Nephron (organoid): Measurements from ENCODE around the gene JAZF1.
A peak's percentile ranks its signal among the peaks of the same experiment; 100 is the strongest.

Experiments used
- H3K27ac Mint-ChIP-seq, 3 experiments: 2 replicates each; pipeline ENCODE4 v1.8.0; 2020; ENCODE audit warnings: mixed read lengths in 3 of 3, mild to moderate bottlenecking in 2 of 3, moderate library complexity in 1 of 3
- H3K27me3 Mint-ChIP-seq: 2 replicates; pipeline ENCODE4 v1.8.0; 2021; ENCODE audit warnings: low read depth, mild to moderate bottlenecking, moderate library complexity, mixed read lengths
- H3K36me3 Mint-ChIP-seq: 2 replicates; pipeline ENCODE4 v1.8.0; 2020; ENCODE audit warnings: low read depth, mixed read lengths
- H3K4me1 Mint-ChIP-seq: 2 replicates; pipeline ENCODE4 v1.8.0; 2020; ENCODE audit warnings: mixed read lengths
- H3K4me3 Mint-ChIP-seq, 3 experiments: 2 replicates each; pipeline ENCODE4 v1.8.0; 2020; ENCODE audit warnings: mild to moderate bottlenecking in 3 of 3, mixed read lengths in 3 of 3, moderate library complexity in 2 of 3
- H3K9me3 Mint-ChIP-seq: 2 replicates; pipeline ENCODE4 v1.8.0; 2020; ENCODE audit warnings: mixed read lengths
- TF ChIP-seq, protein P1 (sequence below), 3 experiments: fragments of 200-600 bp; sonication (generic); IDR thresholded peaks; one replicate each; pipeline ENCODE4 v1.5.0; 2021; ENCODE audit warnings: antibody characterized with exemption in 3 of 3; ENCODE audit not compliant: unreplicated experiment in 3 of 3

JAZF1 gene

DNA sequence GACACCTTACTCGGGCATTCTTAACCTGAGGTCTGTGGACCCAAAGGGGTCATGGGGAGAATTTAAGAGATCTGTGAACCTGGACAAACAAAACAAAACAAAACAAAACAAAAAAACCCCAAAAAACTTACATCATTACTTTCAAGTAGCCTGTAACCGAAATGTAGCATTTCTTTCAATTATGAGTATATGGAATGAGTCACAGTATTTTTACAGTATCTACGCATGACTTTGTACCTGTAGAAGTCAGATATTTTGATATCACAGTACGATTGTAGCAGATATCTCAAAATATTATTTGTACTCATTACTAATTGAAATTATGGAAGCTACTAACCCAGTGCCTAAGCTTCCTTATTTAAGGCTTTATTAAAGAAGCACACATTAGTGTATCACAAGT is 210.2 kb downstream of the JAZF1 start:
- TF ChIP-seq, protein P1, sequence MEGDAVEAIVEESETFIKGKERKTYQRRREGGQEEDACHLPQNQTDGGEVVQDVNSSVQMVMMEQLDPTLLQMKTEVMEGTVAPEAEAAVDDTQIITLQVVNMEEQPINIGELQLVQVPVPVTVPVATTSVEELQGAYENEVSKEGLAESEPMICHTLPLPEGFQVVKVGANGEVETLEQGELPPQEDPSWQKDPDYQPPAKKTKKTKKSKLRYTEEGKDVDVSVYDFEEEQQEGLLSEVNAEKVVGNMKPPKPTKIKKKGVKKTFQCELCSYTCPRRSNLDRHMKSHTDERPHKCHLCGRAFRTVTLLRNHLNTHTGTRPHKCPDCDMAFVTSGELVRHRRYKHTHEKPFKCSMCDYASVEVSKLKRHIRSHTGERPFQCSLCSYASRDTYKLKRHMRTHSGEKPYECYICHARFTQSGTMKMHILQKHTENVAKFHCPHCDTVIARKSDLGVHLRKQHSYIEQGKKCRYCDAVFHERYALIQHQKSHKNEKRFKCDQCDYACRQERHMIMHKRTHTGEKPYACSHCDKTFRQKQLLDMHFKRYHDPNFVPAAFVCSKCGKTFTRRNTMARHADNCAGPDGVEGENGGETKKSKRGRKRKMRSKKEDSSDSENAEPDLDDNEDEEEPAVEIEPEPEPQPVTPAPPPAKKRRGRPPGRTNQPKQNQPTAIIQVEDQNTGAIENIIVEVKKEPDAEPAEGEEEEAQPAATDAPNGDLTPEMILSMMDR (IDR thresholded peaks at IDR 0.05; ENCODE audit: unreplicated experiment in 3 of 3) = no peak
- no peak overlapping the region for H3K27ac Mint-ChIP-seq
- H3K27me3 Mint-ChIP-seq = no peaks in the 10 kb centered on the region
- H3K36me3 Mint-ChIP-seq = peaks cover 4% of the 10 kb centered on the region
- peaks cover 31% of the 10 kb centered on the region for H3K4me1 Mint-ChIP-seq
- H3K4me3 Mint-ChIP-seq = no peak overlapping the region
- H3K9me3 Mint-ChIP-seq = peaks cover 2% of the 10 kb centered on the region

DNA sequence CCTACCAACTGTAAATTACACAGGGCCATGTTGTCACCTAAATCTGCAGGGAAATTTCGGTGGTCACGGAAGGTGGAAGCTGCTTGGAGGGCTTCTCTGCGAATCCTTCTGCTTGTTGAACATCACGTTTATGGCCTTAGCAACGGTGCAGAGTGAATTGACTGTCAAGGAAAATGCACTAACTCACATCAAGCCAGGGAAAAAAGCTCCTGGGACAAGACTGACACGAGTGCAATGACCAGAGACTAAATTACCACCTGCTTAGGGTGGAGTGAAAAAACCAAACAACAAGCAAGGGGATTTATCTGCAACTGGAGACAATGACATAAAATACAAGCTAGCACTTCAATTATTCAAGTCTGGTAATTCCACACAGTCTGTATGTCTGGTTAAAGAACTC is 211.2 kb downstream of the JAZF1 start:
- no peaks in the 10 kb centered on the region for H3K9me3 Mint-ChIP-seq
- H3K27ac Mint-ChIP-seq = peak overlapping the region in 1 of 3 experiments; percentile 15
- TF ChIP-seq, protein P1 (IDR thresholded peaks at IDR 0.05; ENCODE audit: unreplicated experiment in 3 of 3) = no peak
- H3K4me3 Mint-ChIP-seq = no peak overlapping the region
- H3K36me3 Mint-ChIP-seq = peaks cover under 1% of the 10 kb centered on the region
- peaks cover 41% of the 10 kb centered on the region for H3K4me1 Mint-ChIP-seq
- H3K27me3 Mint-ChIP-seq = no peaks in the 10 kb centered on the region

DNA sequence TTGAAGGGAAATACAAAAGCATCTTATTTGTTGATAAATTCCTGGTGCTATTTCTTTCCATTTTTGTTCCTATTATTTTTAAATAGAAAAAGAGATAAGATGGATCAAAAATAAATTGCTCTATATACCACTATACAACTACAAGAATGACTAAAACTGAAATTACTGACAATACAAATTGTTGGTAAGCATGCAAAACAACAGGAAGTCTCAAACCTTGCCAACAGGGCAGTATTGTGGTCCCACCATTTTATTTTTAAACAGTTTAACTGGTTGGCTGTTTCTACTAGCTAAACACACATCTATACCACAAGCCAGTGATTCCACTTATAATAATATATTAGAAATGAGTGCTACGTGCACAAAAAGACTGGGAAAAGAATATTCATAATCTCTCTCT is 213.0 kb downstream of the JAZF1 start:
- peaks cover 50% of the 10 kb centered on the region for H3K4me1 Mint-ChIP-seq
- H3K36me3 Mint-ChIP-seq = no peaks in the 10 kb centered on the region
- H3K27me3 Mint-ChIP-seq = no peaks in the 10 kb centered on the region
- TF ChIP-seq, protein P1 (IDR thresholded peaks at IDR 0.05; ENCODE audit: unreplicated experiment in 3 of 3) = no peak
- H3K27ac Mint-ChIP-seq = no peak overlapping the region
- H3K9me3 Mint-ChIP-seq = no peaks in the 10 kb centered on the region
- H3K4me3 Mint-ChIP-seq = no peak overlapping the region

DNA sequence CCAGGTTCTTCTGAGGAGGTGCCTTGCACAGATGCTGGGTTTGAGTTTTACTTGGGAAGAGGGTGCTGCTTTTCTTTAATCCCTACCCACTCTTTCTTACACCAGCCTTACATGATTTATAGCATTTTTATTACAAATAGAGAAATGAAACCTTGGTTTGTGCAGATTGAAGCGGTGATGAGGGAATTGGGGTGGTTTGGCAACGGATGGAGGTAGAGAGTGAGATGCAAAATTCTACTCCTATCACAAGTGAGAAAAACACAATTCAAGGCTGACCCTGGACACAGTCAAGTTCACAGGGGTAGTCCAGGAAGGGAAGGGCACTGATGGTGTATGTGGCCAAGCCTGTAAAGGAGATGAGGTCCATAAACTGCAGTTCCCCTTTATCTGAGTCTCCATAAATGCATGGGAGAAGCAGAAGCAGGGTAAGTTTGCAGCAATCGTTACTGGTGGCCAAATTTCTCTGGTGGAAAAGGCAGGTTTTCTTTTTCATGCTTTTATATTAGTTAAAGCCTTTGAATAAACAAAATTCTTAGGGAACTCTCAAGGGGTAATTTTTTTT is 214.3 kb downstream of the JAZF1 start:
- H3K4me3 Mint-ChIP-seq = peak overlapping the region in 1 of 3 experiments; percentile 52
- TF ChIP-seq, protein P1 (IDR thresholded peaks at IDR 0.05; ENCODE audit: unreplicated experiment in 3 of 3) = no peak
- H3K27ac Mint-ChIP-seq = peak overlapping the region; percentile 53 to 85 (median 84)
- no peaks in the 10 kb centered on the region for H3K9me3 Mint-ChIP-seq
- H3K27me3 Mint-ChIP-seq = no peaks in the 10 kb centered on the region
- no peaks in the 10 kb centered on the region for H3K36me3 Mint-ChIP-seq
- H3K4me1 Mint-ChIP-seq = peaks cover 64% of the 10 kb centered on the region

DNA sequence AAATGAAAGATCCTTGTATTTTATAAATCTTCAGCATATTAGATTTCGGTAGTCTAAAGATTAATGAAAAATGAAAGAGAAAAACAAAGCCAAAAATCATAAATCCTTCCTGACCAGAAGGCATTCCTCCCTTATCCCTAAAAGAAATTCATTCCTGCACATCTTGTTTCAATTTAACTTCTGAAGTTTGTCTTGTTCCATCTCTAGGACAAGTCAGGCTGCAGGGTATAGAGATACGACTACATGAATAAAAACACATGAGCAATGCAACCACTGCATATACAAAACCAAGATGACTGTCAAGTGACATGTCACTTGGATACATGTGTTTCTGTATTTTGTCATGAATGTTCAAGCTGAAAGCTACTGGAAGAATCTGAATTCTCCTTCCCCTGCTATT is 214.9 kb downstream of the JAZF1 start:
- Mint-ChIP-seq H3K27ac (peak overlapping the region; percentile 53 to 85 (median 84)), H3K36me3 (no peaks in the 10 kb centered on the region), H3K9me3 (no peaks in the 10 kb centered on the region), H3K27me3 (peaks cover 1% of the 10 kb centered on the region), H3K4me1 (peaks cover 66% of the 10 kb centered on the region), H3K4me3 (peak overlapping the region in 1 of 3 experiments; percentile 52)
- TF ChIP-seq, protein P1 (IDR thresholded peaks at IDR 0.05; ENCODE audit: unreplicated experiment in 3 of 3) = no peak

DNA sequence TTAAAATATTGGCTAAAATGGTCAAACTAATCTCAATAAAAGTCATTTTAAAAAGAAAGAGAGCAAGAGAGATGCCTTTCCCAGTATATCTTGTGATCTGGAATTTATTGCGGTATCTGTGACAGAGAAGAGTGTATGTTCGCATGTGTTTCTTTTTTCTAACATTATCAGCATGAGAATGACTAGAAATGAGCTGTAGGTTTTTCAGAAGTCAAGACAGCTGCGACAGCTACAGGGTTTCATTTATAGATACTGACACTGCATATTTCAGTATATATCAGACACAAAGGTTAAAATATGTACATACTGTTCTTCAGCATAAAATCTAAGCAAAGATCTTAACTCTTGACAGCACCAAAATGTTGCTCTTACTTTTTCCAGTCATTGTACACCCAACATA is 215.8 kb downstream of the JAZF1 start:
- Mint-ChIP-seq H3K27me3 (peaks cover 6% of the 10 kb centered on the region), H3K27ac (peak overlapping the region; percentile 47 to 85 (median 84)), H3K36me3 (no peaks in the 10 kb centered on the region), H3K4me3 (peak overlapping the region in 1 of 3 experiments; percentile 22), H3K4me1 (peaks cover 70% of the 10 kb centered on the region), H3K9me3 (no peaks in the 10 kb centered on the region)
- TF ChIP-seq, protein P1 (IDR thresholded peaks at IDR 0.05; ENCODE audit: unreplicated experiment in 3 of 3) = no peak
